ENCODE results near the gene MAPRE2.

The MAPRE2 gene

DNA sequence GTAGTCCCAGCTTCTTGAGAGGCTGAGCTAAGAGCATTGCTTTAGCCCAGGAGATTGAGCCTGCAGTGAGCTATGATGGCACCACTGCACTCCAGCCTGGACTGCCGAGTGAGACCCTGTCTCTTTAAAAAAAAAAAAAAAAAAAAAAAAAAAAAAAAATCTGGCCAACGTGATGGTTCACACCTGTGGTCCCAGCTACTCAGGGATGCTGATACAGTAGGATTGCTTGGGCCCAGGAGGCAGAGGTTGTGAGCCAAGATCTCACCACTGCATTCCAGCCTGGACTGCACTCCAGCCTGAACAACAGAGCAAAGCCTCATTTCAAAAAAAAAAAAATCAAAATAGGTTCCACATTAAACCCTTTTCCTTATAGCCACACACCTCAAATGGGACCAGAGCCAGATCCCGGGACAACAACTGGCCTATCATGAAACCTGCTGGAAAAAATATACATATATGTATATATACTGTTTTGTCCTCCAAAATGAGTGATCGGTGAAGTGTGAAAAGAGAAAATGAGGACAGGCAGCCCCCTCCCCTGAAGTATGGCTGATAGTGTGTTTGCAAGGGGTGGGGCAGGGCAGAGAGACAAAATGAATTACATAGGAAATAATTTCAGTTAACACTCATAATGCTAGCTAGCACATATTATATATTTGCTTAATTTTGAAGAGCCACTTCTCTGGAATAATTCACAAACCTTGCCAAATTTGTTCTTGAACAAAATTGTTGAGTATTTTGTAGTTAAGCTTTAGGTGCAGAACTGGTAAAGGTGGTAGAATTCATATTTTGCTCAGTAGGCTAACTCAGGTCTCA, 22.9 kb downstream of the MAPRE2 start:
- FAIRE-seq: no peak

DNA sequence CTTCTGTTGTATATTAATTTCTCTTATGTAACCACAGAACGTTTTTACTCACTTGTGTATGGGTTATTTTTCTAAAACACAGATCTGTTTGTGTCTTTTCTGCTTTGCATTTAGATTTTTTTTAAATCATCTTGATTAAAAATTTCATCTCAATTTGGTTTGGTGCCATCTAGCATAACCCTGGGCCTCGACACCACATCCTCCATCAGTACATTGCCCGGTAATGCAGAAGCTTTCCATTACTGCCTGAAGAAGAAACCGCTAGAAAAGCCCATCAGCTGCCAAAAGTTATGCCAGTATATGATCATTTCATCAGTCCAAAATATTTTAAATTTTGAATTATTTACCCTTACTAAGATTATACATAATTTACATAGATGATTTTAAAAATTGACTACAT, 26.2 kb downstream of the MAPRE2 start:
- FAIRE-seq: no peak

DNA sequence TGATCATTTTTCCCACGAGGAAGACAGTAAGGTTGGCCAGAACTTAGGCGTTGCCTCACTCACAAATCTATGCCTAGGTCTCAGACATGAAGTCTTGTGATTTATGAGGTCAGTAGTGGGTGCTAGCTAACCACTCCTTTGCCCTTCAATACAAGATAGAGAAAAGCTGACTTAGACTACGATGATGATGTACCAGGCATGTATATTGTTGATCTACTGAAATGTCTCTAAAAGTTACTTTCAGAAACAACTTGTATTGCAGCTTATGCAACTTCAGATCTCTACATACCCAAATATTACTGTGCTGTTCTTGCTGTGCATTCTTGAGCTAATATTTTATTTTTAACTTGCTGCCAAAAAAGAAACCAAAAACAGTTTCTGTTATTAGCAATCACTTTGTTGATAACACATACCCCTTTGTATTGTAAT, 30.6 kb downstream of the MAPRE2 start:
- no peak for FAIRE-seq

DNA sequence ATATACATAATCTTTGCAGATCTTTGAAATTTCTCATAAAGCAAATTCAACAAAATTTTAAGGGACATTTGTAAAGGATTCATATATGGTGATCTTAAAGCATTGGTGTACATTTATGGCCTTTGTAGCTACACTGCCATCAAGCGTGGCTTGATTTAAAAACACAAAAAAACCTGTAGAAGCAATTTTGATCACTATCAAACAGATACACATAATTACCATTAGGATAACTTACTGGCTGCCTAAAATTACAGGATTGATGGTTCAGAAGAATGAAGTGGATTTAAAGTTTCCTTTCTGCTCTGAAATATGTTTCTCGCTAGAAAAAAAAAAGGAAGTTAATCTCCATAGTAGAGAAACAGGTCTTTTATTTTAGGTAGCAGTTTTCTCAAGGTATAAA, 31.4 kb downstream of the MAPRE2 start:
- no peak for FAIRE-seq

DNA sequence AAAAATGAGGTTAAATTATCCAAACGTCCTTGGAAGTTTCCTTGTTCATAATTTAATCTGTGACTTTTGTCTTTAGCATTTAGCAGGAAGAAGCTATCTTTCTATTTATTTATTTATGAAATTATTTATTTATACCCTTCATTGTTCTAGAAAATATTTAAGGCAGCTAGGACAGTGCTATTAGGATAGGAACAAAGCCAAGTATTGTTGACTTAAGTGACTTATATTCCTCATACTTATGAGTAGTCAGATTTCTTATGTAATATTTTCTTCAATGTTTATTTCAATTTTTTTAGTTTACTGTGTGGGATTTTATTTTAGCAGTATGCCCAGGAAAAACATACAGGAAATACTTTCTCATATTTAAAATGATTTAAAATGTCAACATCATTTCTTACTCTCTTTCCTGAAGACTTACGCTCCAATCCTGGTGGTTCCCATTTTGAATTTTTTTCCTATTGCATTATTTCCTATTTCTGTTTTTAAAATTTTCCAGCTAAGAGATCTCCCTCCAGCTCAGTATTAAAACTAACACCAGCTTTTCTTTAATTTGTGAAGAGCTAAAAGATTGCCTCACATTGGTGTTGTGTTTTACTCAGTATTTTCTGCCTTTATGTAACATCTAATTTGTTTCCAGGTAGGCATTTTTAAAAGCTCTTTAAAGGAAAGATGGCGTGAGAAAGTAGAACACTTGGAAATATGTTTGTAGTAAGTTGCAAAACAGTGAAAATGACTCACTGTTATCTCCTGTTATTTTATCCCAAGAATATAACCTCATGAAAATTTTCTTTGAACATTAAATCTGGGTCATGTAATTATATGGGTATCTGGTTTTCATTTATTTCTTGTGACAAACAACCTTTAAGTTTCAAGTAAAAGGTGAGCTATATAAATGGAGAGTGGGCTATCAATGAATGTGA, 32.2 kb downstream of the MAPRE2 start:
- no peak for FAIRE-seq

DNA sequence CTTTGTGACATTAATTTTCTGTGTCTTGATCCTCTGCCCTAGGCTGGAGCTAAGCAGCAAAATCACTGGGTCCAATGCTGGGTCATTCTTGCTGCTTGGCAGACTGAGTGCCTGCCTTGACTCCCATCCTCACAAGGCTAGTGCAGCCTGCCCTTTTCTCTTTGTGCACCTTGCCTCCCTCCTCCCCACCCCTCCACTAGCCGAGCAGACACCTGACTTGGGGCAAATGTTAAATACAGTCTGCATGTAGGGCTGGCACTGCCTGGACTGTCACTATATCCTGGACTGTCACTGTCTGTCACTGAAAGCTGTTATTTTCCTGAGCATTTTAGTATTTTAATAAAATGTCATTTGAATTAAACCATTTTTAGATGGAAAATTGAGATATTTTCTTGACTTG, 33.4 kb downstream of the MAPRE2 start:
- FAIRE-seq: no peak

DNA sequence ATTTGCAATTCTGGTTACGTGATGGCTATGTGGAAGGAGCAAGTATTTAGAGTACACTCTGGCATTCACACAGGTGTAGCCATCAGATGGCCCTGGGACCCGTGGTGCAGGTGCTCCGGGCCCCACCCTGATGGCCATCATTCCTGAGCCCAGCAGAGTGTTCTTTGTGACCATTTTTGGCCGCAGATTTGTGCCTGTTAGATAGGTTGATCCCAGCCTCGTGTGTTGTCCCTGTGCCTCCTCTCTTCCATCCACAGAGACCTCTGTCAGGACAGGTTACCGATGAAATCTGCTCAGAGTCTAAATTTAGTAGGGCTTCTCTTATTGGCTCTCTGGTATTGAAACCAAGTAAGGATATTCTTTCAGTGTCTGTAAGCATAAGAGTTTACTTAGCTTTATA, 33.9 kb downstream of the MAPRE2 start:
- FAIRE-seq: no peak

DNA sequence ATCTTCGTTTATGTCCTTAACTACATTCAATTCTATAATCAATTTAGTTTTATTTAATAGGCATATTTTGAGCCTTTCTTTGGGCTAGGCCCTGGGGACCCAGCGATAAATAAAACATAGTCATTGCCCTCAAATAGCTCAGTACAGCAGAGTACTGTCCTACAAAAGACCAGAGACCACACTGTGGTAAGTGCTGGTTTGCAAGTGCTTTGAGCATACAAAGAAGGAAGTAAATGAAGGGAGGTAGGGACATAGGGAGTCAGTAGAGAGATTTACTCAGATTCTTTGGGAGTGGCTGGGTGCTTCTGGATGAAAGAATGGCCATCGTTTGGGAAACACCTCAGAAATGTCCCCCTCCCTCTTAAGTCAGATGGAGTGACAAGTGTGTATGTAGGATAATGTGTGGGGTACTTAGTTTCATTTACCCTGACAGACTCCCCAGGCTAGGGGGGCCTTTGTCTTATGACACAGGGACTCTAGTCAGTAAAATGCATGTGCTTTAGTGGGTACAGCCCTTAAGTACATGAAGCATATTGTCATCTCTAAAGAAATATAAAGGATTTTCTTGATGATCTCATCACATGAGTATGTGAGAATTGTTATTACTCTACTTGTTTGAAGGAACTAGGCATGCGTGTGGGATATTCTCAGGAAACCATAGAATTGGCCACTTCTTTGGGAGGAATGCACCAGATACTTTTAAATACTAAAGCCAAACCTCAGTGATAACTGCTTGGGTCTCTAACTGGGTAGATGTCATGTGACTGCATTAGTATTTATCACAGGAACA, 35.1 kb downstream of the MAPRE2 start:
- FAIRE-seq: no peak

DNA sequence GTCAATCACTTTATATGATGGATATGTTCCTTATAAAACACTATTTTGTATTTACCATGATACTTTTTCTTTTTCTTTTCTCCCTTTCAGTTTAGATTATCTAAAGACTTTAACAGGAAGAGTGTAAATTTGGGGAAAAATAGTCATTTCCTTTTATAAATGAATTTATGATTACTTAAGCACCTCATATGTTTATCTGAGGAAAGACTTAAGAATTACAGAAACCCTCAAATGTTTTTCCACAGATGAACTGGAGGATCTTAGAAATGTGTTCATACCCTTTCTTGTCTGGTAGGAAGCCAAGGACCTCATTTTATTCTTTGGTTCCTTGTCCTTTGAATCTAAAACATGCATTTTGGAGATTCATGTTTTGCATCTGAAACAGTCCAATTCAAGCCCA, 36.7 kb downstream of the MAPRE2 start:
- no peak for FAIRE-seq

DNA sequence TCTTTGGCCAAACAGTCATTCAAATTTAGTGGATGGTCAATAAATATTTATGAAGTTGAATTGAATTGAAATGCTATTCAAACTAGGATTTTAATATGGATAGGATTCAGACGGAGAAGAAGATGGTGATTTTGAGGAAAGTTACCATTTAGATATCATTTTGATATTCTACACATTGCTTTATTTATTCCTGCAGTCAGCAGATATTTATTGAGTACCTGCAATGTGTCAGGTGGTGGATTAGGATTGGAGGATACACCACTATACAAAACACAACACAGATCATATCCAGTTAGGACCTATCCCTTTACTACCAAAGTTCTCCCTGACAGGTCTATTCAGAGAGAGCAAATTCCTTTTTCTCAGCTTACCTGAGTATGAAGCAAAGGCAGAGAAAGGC, 38.8 kb downstream of the MAPRE2 start:
- no peak for FAIRE-seq

DNA sequence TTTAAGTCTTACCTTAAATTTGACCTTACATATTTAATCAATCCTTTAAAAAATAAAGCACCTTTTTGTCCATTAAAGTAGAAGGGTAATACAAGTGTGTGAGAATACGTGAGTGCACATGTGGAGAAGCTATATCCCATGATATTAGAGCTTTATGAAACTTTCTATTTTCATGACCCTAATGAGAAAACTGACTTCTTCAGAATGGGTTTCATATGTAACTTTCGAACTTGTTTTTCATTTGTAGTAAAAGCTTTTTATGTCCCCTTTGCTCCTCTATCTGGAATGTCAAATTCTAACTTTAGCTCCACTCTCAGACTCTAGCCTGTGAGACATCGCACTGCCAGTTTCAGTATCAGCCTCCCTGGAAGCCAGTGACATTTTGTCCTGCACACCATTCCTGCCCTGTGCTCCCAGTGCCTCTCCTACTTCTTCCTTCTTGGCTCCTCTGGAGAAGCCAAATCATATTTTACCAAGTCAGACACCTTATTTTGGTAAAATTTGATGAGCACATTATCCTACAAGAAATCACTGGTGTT, 42.0 kb downstream of the MAPRE2 start:
- FAIRE-seq: no peak

DNA sequence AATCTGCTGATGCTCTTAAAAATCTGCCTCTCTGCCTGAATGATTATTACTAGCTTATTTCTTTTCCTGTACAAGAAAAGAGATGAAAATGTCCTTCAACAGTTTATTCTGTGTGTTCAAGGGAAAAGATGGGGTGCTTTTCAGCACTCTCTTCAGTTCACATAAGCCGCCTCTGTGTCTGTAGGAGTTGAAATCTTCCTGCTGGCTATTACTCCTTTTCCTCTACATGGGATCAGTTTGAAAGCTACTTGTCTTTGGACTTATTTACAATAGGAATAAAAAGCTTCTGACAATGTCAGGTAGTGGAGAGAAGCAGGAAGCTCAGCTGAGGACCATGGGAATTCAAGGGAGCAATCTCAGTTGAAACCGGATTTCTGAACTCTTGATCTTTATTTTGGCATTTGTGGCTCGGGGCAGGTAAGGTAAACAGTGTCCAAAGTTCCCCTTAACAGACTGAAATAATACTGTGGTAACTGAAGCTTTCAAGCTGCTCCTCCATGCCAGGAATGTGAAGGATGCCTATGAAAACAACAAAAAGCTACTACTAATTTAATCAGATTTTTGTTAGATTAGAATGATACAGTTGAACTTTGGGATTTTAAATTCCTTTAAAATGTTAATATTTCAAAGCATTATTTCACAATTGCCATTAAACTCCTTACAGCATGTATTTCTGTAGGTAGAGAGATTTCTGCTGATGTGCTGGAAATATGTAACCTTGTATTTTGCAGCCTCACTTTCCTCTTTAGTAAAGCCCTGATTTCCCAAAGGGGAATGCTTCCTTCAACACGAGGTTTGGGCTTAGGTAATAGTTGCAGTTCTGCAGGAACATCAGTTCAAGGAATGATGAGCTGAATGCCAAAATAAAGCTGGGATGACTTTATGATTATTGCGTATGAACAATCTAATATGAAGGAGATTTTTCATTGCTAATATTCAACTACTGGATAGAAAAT, 43.6 kb downstream of the MAPRE2 start:
- no peak for FAIRE-seq

DNA sequence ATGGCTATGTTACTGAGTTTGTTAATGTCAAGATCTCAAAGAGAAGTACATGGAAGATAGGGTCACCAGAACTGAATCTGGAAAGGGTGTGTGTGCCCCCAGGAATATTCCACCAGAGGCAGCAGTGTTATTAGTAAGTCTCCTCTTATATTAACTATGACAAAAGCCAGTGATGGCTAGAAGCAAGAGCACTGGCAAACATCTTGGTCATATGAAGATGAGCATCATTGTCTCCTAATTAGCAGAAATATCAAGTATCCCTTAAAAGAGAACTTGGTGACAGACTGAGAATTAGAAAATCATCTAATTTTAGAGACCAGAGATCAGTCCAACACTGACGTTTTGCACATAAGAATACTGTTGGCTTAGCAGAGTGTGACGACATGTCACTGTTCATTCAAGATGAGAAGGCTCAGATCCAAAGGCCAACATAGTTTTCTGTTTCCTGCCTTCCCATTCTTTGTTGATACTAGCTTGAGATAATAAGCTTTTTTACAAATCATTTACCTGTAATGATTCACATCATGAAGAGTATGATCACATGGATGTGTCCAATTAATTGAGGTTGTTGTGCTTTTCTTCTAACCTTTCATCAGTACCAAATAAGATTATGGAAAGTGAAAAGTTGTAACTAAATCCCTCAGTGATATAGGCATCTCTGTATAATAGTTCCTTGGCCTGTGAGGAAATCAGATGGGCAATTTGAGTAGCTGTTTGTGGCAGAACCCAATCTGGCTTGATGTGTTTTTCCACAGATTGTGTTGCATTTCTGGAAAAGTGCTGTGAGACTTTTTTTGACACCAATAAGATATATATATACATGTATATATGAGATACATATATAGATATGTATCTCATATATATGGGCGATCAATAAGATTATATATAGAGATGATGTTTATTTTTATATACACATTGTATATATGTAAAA, 44.5 kb downstream of the MAPRE2 start:
- FAIRE-seq: no peak

DNA sequence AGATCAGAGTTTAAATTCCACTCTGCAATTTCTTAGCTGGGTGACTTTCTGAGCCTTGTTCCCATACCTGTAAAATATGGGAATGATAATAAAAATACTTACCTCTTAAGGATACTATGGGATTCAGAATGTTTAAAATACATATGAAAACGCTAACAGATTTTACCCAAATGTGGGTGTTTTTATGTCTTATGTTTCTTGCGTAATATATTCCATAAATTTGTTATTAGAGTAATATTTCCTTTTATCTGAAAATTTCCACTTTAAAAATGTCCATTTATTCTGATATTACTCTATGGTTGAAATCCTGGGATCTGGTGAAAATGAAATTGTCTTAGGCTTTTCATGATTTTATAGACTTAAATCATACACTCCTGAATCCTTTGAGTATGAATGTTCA, 45.5 kb downstream of the MAPRE2 start:
- FAIRE-seq: no peak

DNA sequence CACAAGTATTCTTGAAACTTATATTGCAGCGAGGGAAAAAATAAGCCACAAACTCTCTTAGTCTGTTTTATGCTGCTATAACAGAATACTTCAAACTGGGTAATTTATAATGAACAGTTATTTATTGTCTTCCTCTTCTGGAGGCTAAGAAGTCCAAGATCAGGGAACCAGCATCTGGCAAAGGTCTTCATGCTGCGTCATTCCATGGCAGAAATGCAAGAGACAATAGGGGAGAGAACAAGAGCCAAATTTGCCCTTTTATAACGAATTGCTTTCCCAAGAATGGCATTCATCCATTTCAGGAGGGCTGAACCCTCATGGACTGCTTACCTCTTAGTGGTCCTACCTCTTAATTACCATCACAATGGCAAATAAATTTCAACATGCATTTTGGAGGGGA, 46.5 kb downstream of the MAPRE2 start:
- no peak for FAIRE-seq

DNA sequence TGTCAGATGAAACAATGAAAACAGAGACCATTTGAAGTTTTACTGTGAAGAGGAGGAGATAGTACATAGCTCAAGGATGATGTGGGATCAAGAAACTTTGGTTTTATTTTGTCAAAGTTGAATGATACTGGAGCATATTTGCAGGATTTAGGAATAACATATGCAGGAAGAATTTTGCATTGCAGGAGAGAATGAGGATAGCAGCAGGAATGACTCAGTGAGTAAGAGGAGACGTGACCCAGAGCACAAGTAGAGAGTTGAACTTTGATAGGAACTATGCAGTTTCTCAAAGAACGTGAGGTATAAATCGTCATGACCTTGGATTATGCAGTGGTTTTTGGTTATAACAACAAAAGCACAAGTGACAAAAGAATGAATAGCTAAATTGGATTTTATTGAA, 47.7 kb downstream of the MAPRE2 start:
- FAIRE-seq: no peak

DNA sequence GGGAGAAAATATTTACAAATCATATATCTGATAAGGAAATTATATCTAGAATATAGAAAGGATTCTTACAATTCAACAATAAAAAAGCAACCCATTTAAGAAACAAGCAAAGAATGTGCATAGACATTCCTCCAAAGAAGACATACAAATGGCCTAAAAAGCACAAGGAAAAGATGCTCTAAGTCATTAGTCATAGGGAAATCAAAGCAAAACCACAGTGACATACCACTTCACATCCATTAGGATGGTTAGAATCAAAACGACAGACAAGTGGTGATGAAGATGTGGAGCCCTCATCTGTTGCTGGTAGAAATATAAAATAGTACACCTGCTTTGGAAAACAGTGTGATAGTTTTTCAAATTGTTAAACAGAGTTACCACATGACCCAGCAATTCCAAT, 48.2 kb downstream of the MAPRE2 start:
- FAIRE-seq: no peak

DNA sequence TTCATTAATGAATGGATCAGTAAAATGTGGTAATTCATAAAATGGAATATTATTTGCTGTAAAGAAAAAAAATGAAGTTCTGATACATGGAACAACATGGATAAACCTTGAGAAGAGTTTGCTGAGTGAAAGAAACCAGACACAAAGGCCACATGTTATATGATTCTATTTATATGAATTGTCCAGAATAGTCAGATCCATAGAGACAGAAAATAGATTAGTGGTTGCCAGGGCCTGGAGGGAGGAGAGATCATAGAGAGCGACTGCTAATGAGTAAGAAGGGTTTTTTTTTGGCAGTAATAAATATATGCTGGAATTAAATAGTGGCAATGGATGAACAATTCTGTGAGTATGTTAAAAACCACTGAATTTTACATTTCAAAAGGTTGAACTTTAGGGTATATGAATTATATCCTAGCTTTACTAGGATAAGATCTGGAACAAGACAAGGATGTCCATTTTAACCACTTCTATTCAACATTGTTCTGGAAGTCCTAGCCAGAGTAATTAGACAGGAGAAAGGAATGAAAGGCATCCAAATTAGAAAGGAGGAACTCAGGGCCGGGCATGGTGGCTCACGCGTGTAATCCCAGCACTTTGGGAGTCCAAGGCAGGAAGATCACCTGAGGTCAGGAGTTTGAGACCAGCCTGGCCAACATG, 48.8 kb downstream of the MAPRE2 start:
- FAIRE-seq: no peak

DNA sequence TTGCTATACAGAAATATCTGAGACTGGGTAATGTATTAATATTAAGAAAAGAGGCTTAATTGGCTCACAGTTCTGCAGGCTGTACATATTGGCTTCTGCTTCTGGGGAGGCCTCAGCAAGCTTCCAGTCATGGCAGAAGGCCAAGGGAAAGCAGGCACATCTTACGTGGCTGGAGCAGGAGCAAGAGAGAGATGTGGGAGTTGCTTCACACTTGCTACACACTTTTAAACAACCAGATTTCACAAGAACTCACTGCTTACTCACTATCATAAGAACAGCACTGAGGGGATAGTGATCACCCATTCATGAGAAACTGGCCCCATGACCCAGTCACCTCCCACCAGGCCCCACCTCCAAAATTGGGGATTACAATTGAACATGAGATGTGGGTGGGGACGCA, 50.6 kb downstream of the MAPRE2 start:
- no peak for FAIRE-seq

Data from endometrium (tissue), 2 donors.